Prostate gland (tissue), 2 donors: ENCODE data around the gene HDAC3. TPM values are rescaled to one million over a fixed set of nuclear protein-coding genes. Genes with fewer than 3 reads are reported as not detected.

Experiments used
- DNase-seq: peaks from one replicate; pipeline ENCODE4 v3.0.0-alpha.2; 2019; ENCODE audit warnings: low spot score
- H3K27ac ChIP-seq, 2 donors: fragments of 200-600 bp; sonication (generic); 2 replicates each; pipeline ENCODE4 v1.5.1; 2017 to 2019
- H3K27me3 ChIP-seq: fragments of 200-600 bp; sonication (generic); replicated peaks from 2 replicates; pipeline ENCODE4 v1.5.1; 2019; ENCODE audit not compliant: insufficient read depth
- H3K36me3 ChIP-seq, 2 donors: fragments of 200-600 bp; sonication (generic); 1 replicate in 1 of 2; 2 replicates in 1 of 2; pipeline versions ENCODE4 v1.5.1 to v1.8.1; 2017 to 2019
- H3K4me1 ChIP-seq: fragments of 200-600 bp; sonication (generic); replicated peaks from 2 replicates; pipeline ENCODE4 v1.5.1; 2019
- H3K4me3 ChIP-seq, 2 donors: fragments of 200-600 bp; sonication (generic); 2 replicates each; pipeline ENCODE4 v1.5.1; 2017 to 2019
- H3K9me3 ChIP-seq: fragments of 200-600 bp; sonication (generic); 2 replicates; pipeline ENCODE4 v1.5.1; 2017
- CTCF ChIP-seq, 4 experiments: fragments of 200-600 bp in 2 of 4; fragments of 450-650 bp in 2 of 4; sonication (generic) in 2 of 4; IDR thresholded peaks; 1 replicate in 3 of 4; 2 replicates in 1 of 4; pipeline ENCODE4 v1.5.1; 2016 to 2019; ENCODE audit warnings: antibody characterized with exemption in 4 of 4, mild to moderate bottlenecking in 2 of 4, moderate library complexity in 2 of 4
- POLR2A ChIP-seq: fragments of 450-650 bp; IDR thresholded peaks from one replicate; pipeline ENCODE4 v1.6.1; 2016; ENCODE audit warnings: antibody characterized with exemption, mild to moderate bottlenecking
- POLR2AphosphoS5 ChIP-seq: sonication (generic); formaldehyde crosslinking; IDR thresholded peaks from one replicate; pipeline ENCODE4 v1.6.1; 2017; ENCODE audit warnings: antibody characterized with exemption
- WGBS: methylation state at CpG from one replicate; pipeline ENCODE4 v1.1.5; 2018; 5-methylcytosine and 5-hydroxymethylcytosine counted together
- intact Hi-C: fragments of 100-400 bp; cut with DNase I; formaldehyde crosslinking; loops from one replicate; pipeline ENCODE4 v1.14.2; 2022
- total RNA-seq, 2 donors: library from RNA; depleted of rRNA; stranded (reverse); fragments of >200 nt; gene quantifications; one replicate each; pipeline ENCODE4 v1.1.0, GENCODE V29; 2016

The HDAC3 gene
- total RNA-seq, 2 donors from 2014 or later = 54.9 to 74.6 TPM

- WGBS = 75% methylated on average over 2 of the region's 2 CpGs
- no peaks in the 10 kb centered on the region for H3K9me3 ChIP-seq
- intact Hi-C loops = no loop called here
These were observed 17.6 kb upstream of the HDAC3 start for GRCh38 chr5:141654298-141654697.

GRCh38 chr5:141651728-141652105 is 15.1 kb upstream of the HDAC3 start:
- Histone ChIP-seq H3K9me3 (no peaks in the 10 kb centered on the region), H3K27me3 (no peaks in the 10 kb centered on the region), H3K27ac (peak overlapping the region; percentile 58 to 65), H3K4me3 (peak overlapping the region; percentile 57 to 60), H3K4me1 (peaks cover 5% of the 10 kb centered on the region), H3K36me3 (no peaks in the 10 kb centered on the region)
- no peak for DNase-seq
- 41% methylated on average over 9 of the region's 9 CpGs for WGBS
- TF ChIP-seq POLR2AphosphoS5 = no peak
- TF ChIP-seq POLR2A = no peak
- TF ChIP-seq CTCF (IDR thresholded peaks at IDR 0.05) = no peak
- intact Hi-C loops = no loop called here

More at GRCh38 chr5:141654298-141654697, 17.6 kb upstream of the HDAC3 start:
- Histone ChIP-seq H3K4me1 (peaks cover 5% of the 10 kb centered on the region), H3K27ac (no peak overlapping the region), H3K27me3 (no peaks in the 10 kb centered on the region), H3K4me3 (no peak overlapping the region), H3K36me3 (no peaks in the 10 kb centered on the region)
- DNase-seq = no peak
- TF ChIP-seq POLR2AphosphoS5 (no peak), POLR2A (no peak), CTCF (IDR thresholded peaks at IDR 0.05) (no peak)

GRCh38 chr5:141650851-141651727 is 14.4 kb upstream of the HDAC3 start, which contains the start of gene FCHSD1:
Gene FCHSD1, minus strand, starts transcription at chr5:141651418. Its CDS starts 50 bp downstream, at chr5:141651368.
- TF ChIP-seq CTCF (IDR thresholded peaks at IDR 0.05) (peak in 2 of 4 experiments; percentile 18 to 21), POLR2AphosphoS5 (peak; percentile 57), POLR2A (peak; percentile 54)
- H3K4me3 ChIP-seq = peak within 1 kb of the TSS; percentile 57 to 60
- H3K27ac ChIP-seq = peak within 1 kb of the TSS; percentile 58 to 65
- H3K27me3 ChIP-seq = no peaks in the 10 kb centered on the region
- H3K36me3 ChIP-seq = no peaks in the 10 kb centered on the region
- H3K9me3 ChIP-seq = no peaks in the 10 kb centered on the region
- intact Hi-C loops = no loop called here
- peaks cover 5% of the 10 kb centered on the region for H3K4me1 ChIP-seq
- peak; percentile 88 for DNase-seq
- WGBS = 7% methylated on average over 30 of the region's 50 CpGs

GRCh38 chr5:141649972-141650371 is 13.3 kb upstream of the HDAC3 start:
- Histone ChIP-seq H3K27me3 (no peaks in the 10 kb centered on the region), H3K36me3 (no peaks in the 10 kb centered on the region), H3K4me3 (no peak overlapping the region), H3K27ac (no peak overlapping the region), H3K4me1 (peaks cover 5% of the 10 kb centered on the region), H3K9me3 (no peaks in the 10 kb centered on the region)
- intact Hi-C loops = no loop called here
- TF ChIP-seq POLR2A (no peak), POLR2AphosphoS5 (no peak), CTCF (IDR thresholded peaks at IDR 0.05) (no peak)
- no peak for DNase-seq
